Gastroesophageal sphincter (tissue), 3 donors: ENCODE measurements around the gene VSTM2B.

Experiments
- CTCF ChIP-seq, 4 experiments: fragments of 200-600 bp in 2 of 4; fragments of 450-650 bp in 2 of 4; sonication (generic) in 1 of 4; IDR thresholded peaks; one replicate each; pipeline ENCODE4 v1.5.1; 2017 to 2019; ENCODE audit warnings: antibody characterized with exemption in 4 of 4, mild to moderate bottlenecking in 2 of 4, moderate library complexity in 2 of 4
- POLR2A ChIP-seq, 2 donors: fragments of 450-650 bp; IDR thresholded peaks; one replicate each; pipeline ENCODE4 v1.6.1; 2017; ENCODE audit warnings: antibody characterized with exemption in 2 of 2, mild to moderate bottlenecking in 2 of 2, moderate library complexity in 1 of 2

GRCh38 chr19:29484876-29485275 is 40.9 kb upstream of the VSTM2B start:
- TF ChIP-seq POLR2A (IDR thresholded peaks at IDR 0.05) (no peak), CTCF (IDR thresholded peaks at IDR 0.05) (no peak)
